AG09319 (cell line): ENCODE results near the gene GSE1.

Source experiments
- DNase-seq: peaks from one replicate; pipeline ENCODE4 v3.0.0-alpha.2; 2010; ENCODE audit warnings: low read depth; ENCODE audit errors: extremely low read depth
- TF ChIP-seq, protein P1 (sequence below): IDR thresholded peaks from 2 replicates; pipeline ENCODE4 v1.5.1; 2011; ENCODE audit warnings: low read depth, mild to moderate bottlenecking, inconsistent platforms, low read length, moderate library complexity

Gene GSE1

DNA sequence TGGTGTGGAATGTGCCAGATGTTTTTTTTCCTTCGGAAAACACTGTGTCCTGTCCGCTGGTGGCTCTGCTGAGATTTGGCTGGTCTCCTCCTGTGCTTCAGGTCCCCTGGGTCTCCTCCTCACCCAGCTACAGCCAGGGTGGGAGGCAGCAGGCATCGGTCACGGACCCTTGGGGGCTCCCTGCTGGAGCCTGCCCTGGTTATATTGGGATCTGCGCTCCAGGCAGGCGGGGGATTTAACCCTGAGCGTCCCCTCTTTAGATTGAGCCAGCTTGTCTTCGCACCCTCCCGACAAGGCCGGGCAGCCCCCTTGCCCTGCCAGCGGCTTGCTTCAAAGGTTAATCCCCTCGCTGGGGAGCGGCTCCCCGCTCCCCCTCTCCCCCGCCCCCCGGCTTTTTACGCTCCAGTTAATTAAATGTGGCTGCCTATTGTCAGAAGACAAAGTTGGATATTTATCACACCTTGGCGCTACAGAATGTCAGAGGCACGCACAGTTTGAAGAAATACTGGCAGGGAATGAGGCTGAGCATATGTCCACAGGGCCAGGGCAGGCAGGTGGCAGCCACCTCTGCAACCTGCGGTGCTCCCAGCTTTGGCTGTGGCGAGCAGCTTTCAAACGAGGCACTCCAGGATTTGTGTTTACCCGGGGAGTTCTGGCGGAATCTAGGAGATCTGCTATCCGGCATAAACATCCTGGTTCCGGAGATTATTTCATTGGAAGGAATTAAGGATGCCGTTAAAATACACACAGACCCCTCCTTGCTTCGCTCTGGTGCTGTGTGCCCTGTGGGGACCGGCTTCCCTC is 38.2 kb upstream of the GSE1 start:
- TF ChIP-seq, protein P1, sequence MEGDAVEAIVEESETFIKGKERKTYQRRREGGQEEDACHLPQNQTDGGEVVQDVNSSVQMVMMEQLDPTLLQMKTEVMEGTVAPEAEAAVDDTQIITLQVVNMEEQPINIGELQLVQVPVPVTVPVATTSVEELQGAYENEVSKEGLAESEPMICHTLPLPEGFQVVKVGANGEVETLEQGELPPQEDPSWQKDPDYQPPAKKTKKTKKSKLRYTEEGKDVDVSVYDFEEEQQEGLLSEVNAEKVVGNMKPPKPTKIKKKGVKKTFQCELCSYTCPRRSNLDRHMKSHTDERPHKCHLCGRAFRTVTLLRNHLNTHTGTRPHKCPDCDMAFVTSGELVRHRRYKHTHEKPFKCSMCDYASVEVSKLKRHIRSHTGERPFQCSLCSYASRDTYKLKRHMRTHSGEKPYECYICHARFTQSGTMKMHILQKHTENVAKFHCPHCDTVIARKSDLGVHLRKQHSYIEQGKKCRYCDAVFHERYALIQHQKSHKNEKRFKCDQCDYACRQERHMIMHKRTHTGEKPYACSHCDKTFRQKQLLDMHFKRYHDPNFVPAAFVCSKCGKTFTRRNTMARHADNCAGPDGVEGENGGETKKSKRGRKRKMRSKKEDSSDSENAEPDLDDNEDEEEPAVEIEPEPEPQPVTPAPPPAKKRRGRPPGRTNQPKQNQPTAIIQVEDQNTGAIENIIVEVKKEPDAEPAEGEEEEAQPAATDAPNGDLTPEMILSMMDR = no peak
- DNase-seq = no peak

DNA sequence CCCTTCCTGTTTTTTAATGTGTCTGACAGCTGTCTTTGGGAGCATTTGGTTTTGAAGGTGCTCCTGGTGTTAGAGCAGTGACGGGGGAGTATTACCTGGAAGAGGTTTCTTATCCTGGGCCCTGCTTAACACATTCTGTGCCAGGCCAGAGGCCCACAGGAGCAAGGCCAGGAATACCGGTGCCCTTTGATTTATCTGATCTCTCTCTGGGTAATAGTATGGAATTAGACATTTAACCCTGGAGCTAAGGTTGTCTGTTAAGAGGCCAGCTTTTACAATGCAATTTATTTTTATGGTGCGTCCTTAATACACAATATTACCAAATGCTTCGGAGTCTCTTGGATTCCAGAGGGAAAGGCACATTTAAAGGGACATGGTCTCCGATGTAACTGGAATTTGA is 37.2 kb upstream of the GSE1 start:
- no peak for DNase-seq
- TF ChIP-seq, protein P1 = no peak

DNA sequence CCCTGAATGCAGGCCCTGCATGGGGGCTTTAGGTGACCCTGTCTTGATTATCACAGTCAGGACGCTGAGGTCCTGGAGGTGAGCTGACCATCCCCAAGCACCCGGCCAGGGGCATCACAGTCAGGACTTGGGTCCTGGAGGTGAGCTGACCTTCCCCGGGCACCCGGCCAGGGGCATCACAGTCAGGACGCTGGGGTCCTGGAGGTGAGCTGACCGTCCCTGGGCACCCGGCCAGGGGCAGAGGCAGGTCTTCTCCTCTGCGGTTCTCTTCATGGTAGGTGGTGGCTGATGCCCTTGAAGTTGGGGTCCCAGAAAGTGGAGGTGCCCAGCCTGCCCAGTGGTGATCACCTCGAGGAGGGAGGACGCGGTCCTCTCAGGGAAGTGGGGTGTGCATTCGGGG is 36.2 kb upstream of the GSE1 start:
- DNase-seq = no peak
- TF ChIP-seq, protein P1 = no peak

DNA sequence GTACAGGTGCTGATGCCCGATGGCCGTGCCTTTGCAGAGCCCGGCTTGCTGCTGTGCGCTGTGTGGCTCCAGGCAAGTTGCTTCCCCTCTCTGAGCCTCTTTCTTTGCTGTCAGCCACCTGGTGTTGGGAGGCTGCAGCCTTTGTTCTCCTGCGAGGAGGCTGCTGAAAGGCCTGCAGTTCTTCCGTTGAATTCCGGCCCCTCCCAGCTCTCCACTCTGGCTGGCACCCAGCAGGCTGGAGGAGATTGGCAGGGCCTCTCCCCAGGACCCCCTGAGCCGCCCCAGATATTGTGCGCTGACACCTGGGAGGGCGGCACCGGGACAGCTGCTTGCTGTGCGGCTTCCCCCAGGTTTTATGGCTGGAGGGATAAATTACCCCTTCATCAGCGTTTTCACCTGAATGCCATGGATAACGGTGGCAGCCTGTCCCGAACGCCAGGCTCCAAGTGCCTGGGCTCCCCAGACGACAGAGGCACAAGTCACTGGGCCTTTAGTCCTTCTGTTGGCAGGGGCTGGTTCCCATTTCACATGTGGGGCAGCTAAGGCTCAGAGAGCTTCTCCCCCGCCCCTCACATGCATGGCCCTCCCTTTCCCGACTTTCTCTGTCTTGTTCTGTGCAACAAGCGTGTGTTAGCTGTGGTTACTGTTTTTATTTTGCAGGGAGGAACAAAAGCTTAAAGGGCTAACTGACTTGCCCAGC is 35.1 kb upstream of the GSE1 start:
- TF ChIP-seq, protein P1 = no peak
- no peak for DNase-seq

DNA sequence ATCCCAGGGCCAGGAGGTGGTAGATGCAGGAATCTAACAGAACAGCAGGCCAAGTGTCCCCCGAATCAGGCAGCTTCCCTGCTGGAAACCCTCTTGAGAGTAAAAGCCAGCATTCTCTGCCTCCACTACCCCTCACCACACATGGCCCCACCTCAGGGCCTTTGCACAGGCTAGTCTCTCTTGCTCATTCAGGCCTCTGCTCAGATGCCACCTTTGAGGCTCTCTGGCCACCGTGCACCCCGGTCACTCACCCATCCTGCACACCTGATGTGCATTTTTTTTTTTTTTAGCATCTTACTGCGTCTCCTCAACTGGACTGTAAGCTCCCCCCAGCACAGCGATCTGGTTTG is 34.5 kb upstream of the GSE1 start:
- DNase-seq = no peak
- TF ChIP-seq, protein P1 = no peak

DNA sequence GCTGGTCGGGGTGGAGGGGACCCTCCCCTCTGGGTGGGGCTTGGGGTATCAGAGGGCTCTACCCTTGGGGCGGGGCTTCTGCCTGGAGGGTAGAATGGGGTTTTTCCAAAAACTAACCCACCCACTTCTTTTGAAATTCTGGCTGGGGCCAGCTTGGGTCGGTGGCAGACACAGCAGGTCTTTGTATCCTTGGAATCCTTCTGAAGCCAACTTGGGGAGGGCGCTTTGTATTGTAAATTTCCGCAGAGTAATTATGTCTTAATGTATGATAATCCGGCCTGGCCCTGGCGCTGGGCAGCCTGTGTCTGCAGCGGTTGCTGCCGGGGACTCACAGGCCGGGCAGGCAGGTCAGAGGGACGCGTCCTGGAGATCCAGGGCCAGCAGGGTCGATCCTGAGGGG is 33.9 kb upstream of the GSE1 start:
- DNase-seq = no peak
- TF ChIP-seq, protein P1 = no peak

DNA sequence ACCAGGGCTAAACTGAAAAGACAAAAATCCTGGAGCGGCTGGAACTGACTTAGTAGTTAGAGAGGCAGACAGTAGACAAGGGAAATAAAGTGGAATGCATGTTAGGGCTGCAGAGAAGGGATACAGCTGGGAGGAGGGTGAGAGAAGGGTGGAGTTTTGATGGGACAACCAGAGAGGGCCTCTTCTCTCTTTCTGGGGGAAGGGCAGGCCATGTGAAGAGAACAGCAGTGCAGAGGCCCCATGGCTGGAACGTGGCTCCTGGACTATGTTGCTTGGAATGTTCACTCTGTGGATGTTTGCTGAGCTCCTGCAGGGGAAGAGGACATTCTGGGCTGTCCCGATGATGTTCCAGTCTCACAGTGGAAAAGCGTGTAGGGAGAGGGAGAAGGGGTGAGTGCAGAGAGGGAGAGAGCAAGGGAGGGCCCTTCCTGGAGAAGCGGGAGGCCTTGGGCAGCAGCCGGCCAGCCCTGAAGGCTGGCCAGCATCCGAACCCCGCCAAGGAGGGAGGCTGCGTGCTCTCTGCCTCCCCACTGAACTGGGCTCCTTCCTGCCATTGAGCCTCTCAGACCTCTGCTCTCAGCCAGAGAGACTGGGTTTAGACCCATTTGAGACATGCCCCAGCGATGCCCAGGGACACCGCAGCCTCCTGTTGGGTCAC is 33.1 kb upstream of the GSE1 start:
- TF ChIP-seq, protein P1 = no peak
- DNase-seq = no peak
